Measurements from ENCODE around the gene KCNT1.

GRCh38 chr9:135715056-135715595, 13.1 kb downstream of the KCNT1 start:
- TF ChIP-seq REST (IDR thresholded peaks at IDR 0.05; ENCODE audit: insufficient read depth in 1 of 2, low read depth in 2 of 2, low read length in 2 of 2) (no peak), POLR2AphosphoS5 (IDR thresholded peaks at IDR 0.05; ENCODE audit: low read depth, low read length) (no peak)

Measured in PFSK-1 (cell line).